Chondrocyte (in vitro differentiated cells): ENCODE data around the gene VPS13D. TPM values are rescaled to one million over a fixed set of nuclear protein-coding genes. Genes with fewer than 3 reads are reported as not detected.

Source experiments
- DNase-seq: peaks from one replicate; pipeline ENCODE4 v3.0.0; 2021; ENCODE audit warnings: mixed read lengths, low spot score
- H3K27ac Mint-ChIP-seq: one replicate; pipeline ENCODE4 v1.8.0; 2021; ENCODE audit warnings: mild to moderate bottlenecking, moderate library complexity, mixed read lengths; ENCODE audit not compliant: unreplicated experiment
- H3K27me3 Mint-ChIP-seq: 2 replicates; pipeline ENCODE4 v1.8.0; 2021; ENCODE audit warnings: low read depth, mixed read lengths
- H3K36me3 Mint-ChIP-seq: 2 replicates; pipeline ENCODE4 v1.8.0; 2021; ENCODE audit warnings: low read depth, mixed read lengths
- H3K4me1 Mint-ChIP-seq: 2 replicates; pipeline ENCODE4 v1.8.0; 2021; ENCODE audit warnings: low read depth, mild to moderate bottlenecking, mixed read lengths
- H3K4me3 Mint-ChIP-seq: one replicate; pipeline ENCODE4 v1.8.0; 2021; ENCODE audit warnings: mild to moderate bottlenecking, moderate library complexity, mixed read lengths; ENCODE audit not compliant: unreplicated experiment
- H3K9me3 Mint-ChIP-seq: 2 replicates; pipeline ENCODE4 v1.8.0; 2021; ENCODE audit warnings: low read depth, mixed read lengths
- total RNA-seq: library from RNA; stranded (reverse); gene quantifications from 3 replicates; pipeline ENCODE4 v1.2.1, GENCODE V29; 2021
- TF ChIP-seq, protein P1 (sequence below): fragments of 200-600 bp; sonication (generic); IDR thresholded peaks from 2 replicates; pipeline ENCODE4 v1.5.0; 2021; ENCODE audit warnings: antibody characterized with exemption, mild to moderate bottlenecking, moderate library complexity

VPS13D gene
- total RNA-seq, 1 donor from 2014 or later = 40.0 TPM

- no peak overlapping the region for H3K27ac Mint-ChIP-seq
- peaks cover 10% of the 10 kb centered on the region for H3K27me3 Mint-ChIP-seq
- no peak for DNase-seq
- H3K4me3 Mint-ChIP-seq = no peak overlapping the region
- H3K9me3 Mint-ChIP-seq = no peaks in the 10 kb centered on the region
- H3K4me1 Mint-ChIP-seq = no peaks in the 10 kb centered on the region
- no peaks in the 10 kb centered on the region for H3K36me3 Mint-ChIP-seq
- TF ChIP-seq, protein P1, sequence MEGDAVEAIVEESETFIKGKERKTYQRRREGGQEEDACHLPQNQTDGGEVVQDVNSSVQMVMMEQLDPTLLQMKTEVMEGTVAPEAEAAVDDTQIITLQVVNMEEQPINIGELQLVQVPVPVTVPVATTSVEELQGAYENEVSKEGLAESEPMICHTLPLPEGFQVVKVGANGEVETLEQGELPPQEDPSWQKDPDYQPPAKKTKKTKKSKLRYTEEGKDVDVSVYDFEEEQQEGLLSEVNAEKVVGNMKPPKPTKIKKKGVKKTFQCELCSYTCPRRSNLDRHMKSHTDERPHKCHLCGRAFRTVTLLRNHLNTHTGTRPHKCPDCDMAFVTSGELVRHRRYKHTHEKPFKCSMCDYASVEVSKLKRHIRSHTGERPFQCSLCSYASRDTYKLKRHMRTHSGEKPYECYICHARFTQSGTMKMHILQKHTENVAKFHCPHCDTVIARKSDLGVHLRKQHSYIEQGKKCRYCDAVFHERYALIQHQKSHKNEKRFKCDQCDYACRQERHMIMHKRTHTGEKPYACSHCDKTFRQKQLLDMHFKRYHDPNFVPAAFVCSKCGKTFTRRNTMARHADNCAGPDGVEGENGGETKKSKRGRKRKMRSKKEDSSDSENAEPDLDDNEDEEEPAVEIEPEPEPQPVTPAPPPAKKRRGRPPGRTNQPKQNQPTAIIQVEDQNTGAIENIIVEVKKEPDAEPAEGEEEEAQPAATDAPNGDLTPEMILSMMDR = no peak
These were observed 24.8 kb upstream of the VPS13D start for GRCh38 chr1:12204754-12205658.

GRCh38 chr1:12206238-12206637, 23.6 kb upstream of the VPS13D start:
- no peaks in the 10 kb centered on the region for H3K4me1 Mint-ChIP-seq
- H3K36me3 Mint-ChIP-seq = no peaks in the 10 kb centered on the region
- no peaks in the 10 kb centered on the region for H3K9me3 Mint-ChIP-seq
- H3K27ac Mint-ChIP-seq = no peak overlapping the region
- H3K4me3 Mint-ChIP-seq = no peak overlapping the region
- no peak for DNase-seq
- TF ChIP-seq, protein P1 = no peak
- peaks cover 14% of the 10 kb centered on the region for H3K27me3 Mint-ChIP-seq

DNA sequence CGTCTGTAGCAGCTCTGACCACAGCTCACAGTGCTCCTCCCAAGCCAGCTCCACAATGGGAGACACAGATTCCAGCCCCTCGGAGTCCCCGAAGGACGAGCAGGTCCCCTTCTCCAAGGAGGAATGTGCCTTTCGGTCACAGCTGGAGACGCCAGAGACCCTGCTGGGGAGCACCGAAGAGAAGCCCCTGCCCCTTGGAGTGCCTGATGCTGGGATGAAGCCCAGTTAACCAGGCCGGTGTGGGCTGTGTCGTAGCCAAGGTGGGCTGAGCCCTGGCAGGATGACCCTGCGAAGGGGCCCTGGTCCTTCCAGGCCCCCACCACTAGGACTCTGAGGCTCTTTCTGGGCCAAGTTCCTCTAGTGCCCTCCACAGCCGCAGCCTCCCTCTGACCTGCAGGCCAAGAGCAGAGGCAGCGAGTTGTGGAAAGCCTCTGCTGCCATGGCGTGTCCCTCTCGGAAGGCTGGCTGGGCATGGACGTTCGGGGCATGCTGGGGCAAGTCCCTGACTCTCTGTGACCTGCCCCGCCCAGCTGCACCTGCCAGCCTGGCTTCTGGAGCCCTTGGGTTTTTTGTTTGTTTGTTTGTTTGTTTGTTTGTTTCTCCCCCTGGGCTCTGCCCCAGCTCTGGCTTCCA, 22.9 kb upstream of the VPS13D start:
- no peaks in the 10 kb centered on the region for H3K9me3 Mint-ChIP-seq
- no peak overlapping the region for H3K4me3 Mint-ChIP-seq
- no peak overlapping the region for H3K27ac Mint-ChIP-seq
- no peaks in the 10 kb centered on the region for H3K4me1 Mint-ChIP-seq
- TF ChIP-seq, protein P1 = no peak
- H3K36me3 Mint-ChIP-seq = no peaks in the 10 kb centered on the region
- H3K27me3 Mint-ChIP-seq = peaks cover 17% of the 10 kb centered on the region
- no peak for DNase-seq

- Mint-ChIP-seq H3K27me3 (peaks cover 24% of the 10 kb centered on the region), H3K4me1 (no peaks in the 10 kb centered on the region)
- TF ChIP-seq, protein P1 = no peak
These were observed 21.6 kb upstream of the VPS13D start for GRCh38 chr1:12208271-12208670.

DNA sequence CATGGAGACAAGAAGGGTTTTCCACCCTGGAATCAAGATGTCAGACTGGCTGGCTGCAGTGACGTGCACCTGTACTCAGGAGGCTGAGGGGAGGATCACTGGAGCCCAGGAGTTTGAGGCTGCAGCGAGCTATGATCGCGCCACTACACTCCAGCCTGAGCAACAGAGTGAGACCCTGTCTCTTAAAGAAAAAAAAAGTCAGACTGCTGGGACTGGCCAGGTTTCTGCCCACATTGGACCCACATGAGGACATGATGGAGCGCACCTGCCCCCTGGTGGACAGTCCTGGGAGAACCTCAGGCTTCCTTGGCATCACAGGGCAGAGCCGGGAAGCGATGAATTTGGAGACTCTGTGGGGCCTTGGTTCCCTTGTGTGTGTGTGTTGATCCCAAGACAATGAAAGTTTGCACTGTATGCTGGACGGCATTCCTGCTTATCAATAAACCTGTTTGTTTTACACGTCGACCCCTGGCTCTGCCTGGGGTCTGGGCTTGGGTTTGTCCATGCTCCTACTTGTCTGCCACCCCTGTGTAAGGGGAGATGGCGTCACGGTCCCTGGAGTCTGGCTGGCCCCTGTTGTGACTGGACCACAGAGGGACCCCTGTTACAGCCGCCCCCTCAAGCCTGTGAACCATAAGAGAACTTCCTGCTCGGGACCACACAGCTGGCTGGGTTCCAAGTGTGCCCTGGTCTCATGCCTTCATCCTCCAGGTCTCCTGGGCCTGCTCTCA, 20.9 kb upstream of the VPS13D start:
- TF ChIP-seq, protein P1 = peak; percentile 98
- no peak for DNase-seq
- H3K27me3 Mint-ChIP-seq = peaks cover 29% of the 10 kb centered on the region
- no peaks in the 10 kb centered on the region for H3K4me1 Mint-ChIP-seq
- no peaks in the 10 kb centered on the region for H3K9me3 Mint-ChIP-seq
- H3K27ac Mint-ChIP-seq = no peak overlapping the region
- no peaks in the 10 kb centered on the region for H3K36me3 Mint-ChIP-seq
- H3K4me3 Mint-ChIP-seq = no peak overlapping the region

More at GRCh38 chr1:12208271-12208670, 21.6 kb upstream of the VPS13D start:
- no peaks in the 10 kb centered on the region for H3K36me3 Mint-ChIP-seq
- no peak for DNase-seq
- H3K4me3 Mint-ChIP-seq = no peak overlapping the region
- H3K9me3 Mint-ChIP-seq = no peaks in the 10 kb centered on the region
- no peak overlapping the region for H3K27ac Mint-ChIP-seq
